Measurements from ENCODE around the gene KXD1.
A peak's percentile ranks its signal among the peaks of the same experiment; 100 is the strongest.

KXD1 gene

DNA sequence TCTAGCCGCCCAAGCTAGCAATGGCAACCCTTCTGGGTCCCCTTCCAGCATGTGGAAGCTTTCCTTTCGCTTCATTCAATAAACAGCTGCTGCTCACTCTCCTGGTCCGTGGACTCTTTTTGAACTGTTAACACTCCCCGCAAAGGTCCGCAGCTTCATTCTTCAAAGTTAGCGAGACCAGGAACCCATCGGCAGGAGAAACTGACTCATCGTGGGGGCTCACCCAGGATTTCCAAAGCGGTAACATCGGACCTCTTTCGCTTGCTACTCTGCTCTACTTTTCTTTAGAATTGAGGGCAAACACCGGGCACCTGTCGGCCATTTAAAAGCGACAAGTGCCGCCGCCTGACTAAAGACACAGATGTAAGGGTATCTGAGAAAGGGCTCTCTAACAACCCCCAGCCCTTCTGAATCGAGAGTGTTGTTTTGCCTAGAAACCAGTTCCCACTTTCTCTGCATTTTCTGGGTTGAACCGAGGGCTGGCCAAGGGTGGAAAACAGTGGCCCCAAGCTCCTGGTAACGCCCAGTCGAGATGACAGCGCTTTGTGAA, 19.8 kb downstream of the KXD1 start:
- Mint-ChIP-seq H3K9me3 (no peaks in the 10 kb centered on the region), H3K4me1 (peaks cover 12% of the 10 kb centered on the region), H3K27ac (peak overlapping the region; percentile 72), H3K27me3 (ENCODE audit: low read depth, poor library complexity) (peaks cover 11% of the 10 kb centered on the region), H3K4me3 (no peak overlapping the region), H3K36me3 (ENCODE audit: low read depth) (peaks cover 40% of the 10 kb centered on the region)
- no peak for DNase-seq
- TF ChIP-seq, protein P1, sequence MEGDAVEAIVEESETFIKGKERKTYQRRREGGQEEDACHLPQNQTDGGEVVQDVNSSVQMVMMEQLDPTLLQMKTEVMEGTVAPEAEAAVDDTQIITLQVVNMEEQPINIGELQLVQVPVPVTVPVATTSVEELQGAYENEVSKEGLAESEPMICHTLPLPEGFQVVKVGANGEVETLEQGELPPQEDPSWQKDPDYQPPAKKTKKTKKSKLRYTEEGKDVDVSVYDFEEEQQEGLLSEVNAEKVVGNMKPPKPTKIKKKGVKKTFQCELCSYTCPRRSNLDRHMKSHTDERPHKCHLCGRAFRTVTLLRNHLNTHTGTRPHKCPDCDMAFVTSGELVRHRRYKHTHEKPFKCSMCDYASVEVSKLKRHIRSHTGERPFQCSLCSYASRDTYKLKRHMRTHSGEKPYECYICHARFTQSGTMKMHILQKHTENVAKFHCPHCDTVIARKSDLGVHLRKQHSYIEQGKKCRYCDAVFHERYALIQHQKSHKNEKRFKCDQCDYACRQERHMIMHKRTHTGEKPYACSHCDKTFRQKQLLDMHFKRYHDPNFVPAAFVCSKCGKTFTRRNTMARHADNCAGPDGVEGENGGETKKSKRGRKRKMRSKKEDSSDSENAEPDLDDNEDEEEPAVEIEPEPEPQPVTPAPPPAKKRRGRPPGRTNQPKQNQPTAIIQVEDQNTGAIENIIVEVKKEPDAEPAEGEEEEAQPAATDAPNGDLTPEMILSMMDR (IDR thresholded peaks at IDR 0.05) = no peak

DNA sequence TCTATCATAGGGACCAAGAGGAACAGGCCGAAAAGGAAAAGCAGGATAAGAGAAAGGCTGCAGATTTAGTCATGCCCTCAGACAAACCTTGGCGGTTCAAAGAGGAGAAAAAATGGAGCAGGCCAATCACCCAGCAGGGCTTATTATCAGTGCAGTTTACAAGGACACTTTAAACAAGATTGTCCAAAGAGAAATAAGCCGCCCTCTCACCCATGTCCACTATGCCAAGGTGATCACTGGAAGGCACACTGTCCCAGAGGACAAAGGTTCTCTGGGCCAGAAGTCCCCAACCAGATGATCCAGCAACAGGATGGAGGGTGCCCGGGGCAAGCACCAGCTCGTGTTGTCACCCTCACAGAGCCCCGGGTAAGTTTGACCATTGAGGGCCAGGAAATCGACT, 22.6 kb downstream of the KXD1 start:
- no peaks in the 10 kb centered on the region for H3K9me3 Mint-ChIP-seq
- no peak overlapping the region for H3K4me3 Mint-ChIP-seq

DNA sequence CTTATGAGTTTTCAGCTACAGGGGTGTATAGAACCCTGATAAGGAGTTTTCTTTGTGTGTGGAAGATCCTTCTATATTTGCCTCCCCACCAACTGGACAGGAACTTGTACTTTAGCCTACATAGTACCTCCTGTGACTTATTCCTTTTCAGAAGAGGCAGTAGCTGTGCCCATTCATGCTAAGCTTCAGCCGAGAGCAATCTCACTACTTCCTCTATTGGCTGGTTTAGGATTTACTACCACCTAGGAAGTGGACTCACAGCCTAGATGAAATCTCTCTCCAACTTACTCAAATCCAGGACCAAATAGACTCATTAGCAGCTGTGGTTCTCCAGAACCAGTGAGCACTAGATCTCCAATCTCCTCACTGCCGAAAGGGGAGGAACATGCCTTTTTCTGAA, 28.6 kb downstream of the KXD1 start:
- Mint-ChIP-seq H3K27ac (no peak overlapping the region), H3K36me3 (ENCODE audit: low read depth) (no peaks in the 10 kb centered on the region), H3K4me3 (no peak overlapping the region), H3K9me3 (peaks cover 9% of the 10 kb centered on the region), H3K4me1 (peaks cover 35% of the 10 kb centered on the region), H3K27me3 (ENCODE audit: low read depth, poor library complexity) (peaks cover 20% of the 10 kb centered on the region)
- TF ChIP-seq, protein P1 (IDR thresholded peaks at IDR 0.05) = no peak
- no peak for DNase-seq

More for the DNA sequence above, 22.6 kb downstream of the KXD1 start:
- TF ChIP-seq, protein P1 (IDR thresholded peaks at IDR 0.05) = no peak
- peaks cover 7% of the 10 kb centered on the region for H3K4me1 Mint-ChIP-seq
- peaks cover 13% of the 10 kb centered on the region for H3K36me3 Mint-ChIP-seq (ENCODE audit: low read depth)
- no peak overlapping the region for H3K27ac Mint-ChIP-seq
- peaks cover 22% of the 10 kb centered on the region for H3K27me3 Mint-ChIP-seq (ENCODE audit: low read depth, poor library complexity)
- no peak for DNase-seq

DNA sequence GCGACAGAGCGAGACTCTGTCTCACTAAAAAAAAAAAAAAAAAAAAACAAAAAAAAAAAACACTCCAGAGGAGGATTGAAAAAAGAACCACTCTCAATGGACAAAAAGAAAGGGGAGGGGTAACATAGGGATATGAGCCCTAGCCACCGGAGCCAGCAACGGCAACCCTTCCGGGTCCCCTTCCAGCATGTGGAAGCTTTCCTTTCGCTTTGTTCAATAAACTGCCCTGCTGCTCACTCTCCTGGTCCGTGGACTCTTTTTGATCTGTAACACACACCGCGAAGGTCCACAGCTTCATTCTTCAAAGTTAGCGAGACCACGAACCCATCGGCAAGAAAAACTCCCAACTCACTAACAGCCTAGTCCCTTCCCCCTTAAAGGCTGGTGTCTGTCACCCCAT, 29.9 kb downstream of the KXD1 start:
- TF ChIP-seq, protein P1 (IDR thresholded peaks at IDR 0.05) = no peak
- H3K4me1 Mint-ChIP-seq = peaks cover 35% of the 10 kb centered on the region
- no peak overlapping the region for H3K4me3 Mint-ChIP-seq

DNA sequence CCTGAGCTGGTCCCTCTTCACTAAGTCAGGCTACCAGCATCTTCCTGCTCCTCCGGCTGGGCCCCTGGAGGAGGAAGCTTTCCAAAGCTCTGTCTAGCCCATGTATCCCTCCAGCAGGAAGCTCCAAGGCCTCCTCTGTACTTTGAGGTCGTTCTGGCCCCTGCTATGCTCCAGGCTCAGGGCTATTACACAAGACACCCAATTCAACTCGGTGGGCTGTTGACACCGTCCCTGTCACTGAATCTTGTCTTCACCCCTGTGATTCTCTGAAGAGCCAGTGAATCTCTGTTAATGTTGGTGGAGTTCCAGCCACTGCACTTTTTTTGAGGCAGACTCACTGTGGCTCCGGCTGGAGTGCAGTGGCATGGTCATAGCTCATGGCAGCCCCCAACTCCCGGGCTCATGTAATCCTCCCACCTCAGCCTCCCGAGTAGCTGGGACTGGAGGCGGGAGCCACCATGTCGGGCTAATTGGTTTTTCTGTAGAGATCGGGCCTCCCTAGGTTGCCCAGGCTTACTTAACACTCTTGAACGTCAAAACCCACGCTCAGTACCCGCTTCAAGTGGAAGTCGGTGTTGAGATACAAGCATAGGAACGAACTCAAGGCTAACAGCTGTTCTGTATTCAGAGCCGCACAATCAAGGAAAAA, 30.4 kb downstream of the KXD1 start:
- peaks cover 35% of the 10 kb centered on the region for H3K4me1 Mint-ChIP-seq
- H3K27ac Mint-ChIP-seq = peak overlapping the region; percentile 93
- no peak for DNase-seq
- H3K36me3 Mint-ChIP-seq (ENCODE audit: low read depth) = no peaks in the 10 kb centered on the region
- H3K27me3 Mint-ChIP-seq (ENCODE audit: low read depth, poor library complexity) = peaks cover 14% of the 10 kb centered on the region
- TF ChIP-seq, protein P1 (IDR thresholded peaks at IDR 0.05) = no peak
- peaks cover 9% of the 10 kb centered on the region for H3K9me3 Mint-ChIP-seq
- peak overlapping the region; percentile 85 for H3K4me3 Mint-ChIP-seq

More for the DNA sequence above, 29.9 kb downstream of the KXD1 start:
- Mint-ChIP-seq H3K27me3 (ENCODE audit: low read depth, poor library complexity) (peaks cover 14% of the 10 kb centered on the region), H3K27ac (no peak overlapping the region), H3K9me3 (peaks cover 9% of the 10 kb centered on the region), H3K36me3 (ENCODE audit: low read depth) (no peaks in the 10 kb centered on the region)
- DNase-seq = no peak
